Prostate gland (tissue), 2 donors: ENCODE data around the gene PTPN13.

Source experiments
- POLR2A ChIP-seq: fragments of 450-650 bp; IDR thresholded peaks from one replicate; pipeline ENCODE4 v1.6.1; 2016; ENCODE audit warnings: antibody characterized with exemption, mild to moderate bottlenecking
- POLR2AphosphoS5 ChIP-seq: sonication (generic); formaldehyde crosslinking; IDR thresholded peaks from one replicate; pipeline ENCODE4 v1.6.1; 2017; ENCODE audit warnings: antibody characterized with exemption
- TF ChIP-seq, protein P1 (sequence below), 4 experiments: fragments of 200-600 bp in 2 of 4; fragments of 450-650 bp in 2 of 4; sonication (generic) in 2 of 4; IDR thresholded peaks; 1 replicate in 3 of 4; 2 replicates in 1 of 4; pipeline ENCODE4 v1.5.1; 2016 to 2019; ENCODE audit warnings: antibody characterized with exemption in 4 of 4, mild to moderate bottlenecking in 2 of 4, moderate library complexity in 2 of 4

DNA sequence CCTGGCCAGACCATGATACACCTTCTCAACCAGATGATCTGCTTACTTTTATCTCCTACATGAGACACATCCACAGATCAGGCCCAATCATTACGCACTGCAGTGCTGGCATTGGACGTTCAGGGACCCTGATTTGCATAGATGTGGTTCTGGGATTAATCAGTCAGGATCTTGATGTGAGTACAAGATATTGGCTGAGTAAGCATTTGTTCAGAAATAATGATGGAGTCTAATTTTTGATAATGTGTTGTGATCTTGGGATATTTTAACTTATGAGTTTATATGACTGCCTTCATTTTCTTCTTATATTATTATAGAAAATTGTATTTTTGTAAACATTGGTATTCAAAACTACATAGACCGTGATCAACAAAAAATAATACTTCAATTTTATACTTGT is 215.7 kb downstream of the PTPN13 start:
- TF ChIP-seq, protein P1, sequence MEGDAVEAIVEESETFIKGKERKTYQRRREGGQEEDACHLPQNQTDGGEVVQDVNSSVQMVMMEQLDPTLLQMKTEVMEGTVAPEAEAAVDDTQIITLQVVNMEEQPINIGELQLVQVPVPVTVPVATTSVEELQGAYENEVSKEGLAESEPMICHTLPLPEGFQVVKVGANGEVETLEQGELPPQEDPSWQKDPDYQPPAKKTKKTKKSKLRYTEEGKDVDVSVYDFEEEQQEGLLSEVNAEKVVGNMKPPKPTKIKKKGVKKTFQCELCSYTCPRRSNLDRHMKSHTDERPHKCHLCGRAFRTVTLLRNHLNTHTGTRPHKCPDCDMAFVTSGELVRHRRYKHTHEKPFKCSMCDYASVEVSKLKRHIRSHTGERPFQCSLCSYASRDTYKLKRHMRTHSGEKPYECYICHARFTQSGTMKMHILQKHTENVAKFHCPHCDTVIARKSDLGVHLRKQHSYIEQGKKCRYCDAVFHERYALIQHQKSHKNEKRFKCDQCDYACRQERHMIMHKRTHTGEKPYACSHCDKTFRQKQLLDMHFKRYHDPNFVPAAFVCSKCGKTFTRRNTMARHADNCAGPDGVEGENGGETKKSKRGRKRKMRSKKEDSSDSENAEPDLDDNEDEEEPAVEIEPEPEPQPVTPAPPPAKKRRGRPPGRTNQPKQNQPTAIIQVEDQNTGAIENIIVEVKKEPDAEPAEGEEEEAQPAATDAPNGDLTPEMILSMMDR (IDR thresholded peaks at IDR 0.05), result no peak
- TF ChIP-seq POLR2AphosphoS5 (no peak), POLR2A (no peak)
